AG04450 (cell line): ENCODE measurements around the gene POU2AF1. TPM values are rescaled to one million over a fixed set of nuclear protein-coding genes. Genes with fewer than 3 reads are reported as not detected.

ENCODE experiments used
- CTCF ChIA-PET: fragments of 300-600, 350-600 bp; formaldehyde crosslinking; extraction: SDS; loops from one replicate; lab custom pipeline; 2022; ENCODE audit warnings: antibody characterized with exemption, inconsistent platforms; lab: Charles Lee
- POLR2A ChIA-PET: fragments of 350-600 bp; formaldehyde crosslinking; extraction: SDS; loops from one replicate; lab custom pipeline; 2021; ENCODE audit warnings: antibody characterized with exemption, inconsistent platforms; lab: Yijun Ruan, JAX
- DNase-seq: peaks from one replicate; pipeline ENCODE4 v3.0.0-alpha.2; 2011; ENCODE audit warnings: low read depth, low spot score
- H3K27ac ChIP-seq: one replicate; pipeline ENCODE4 v1.5.1; 2012; ENCODE audit warnings: low read depth, low read length, control low read depth
- H3K27me3 ChIP-seq: one replicate; pipeline ENCODE4 v1.6.0; 2012; ENCODE audit warnings: low read length; ENCODE audit not compliant: control insufficient read depth, insufficient read depth
- H3K4me3 ChIP-seq: 2 replicates; pipeline ENCODE4 v1.5.1; 2011; ENCODE audit warnings: mild to moderate bottlenecking, low read depth, low read length, control low read depth
- H3K9me3 ChIP-seq: 2 replicates; pipeline ENCODE4 v1.5.1; 2012; ENCODE audit warnings: low read length; ENCODE audit not compliant: control insufficient read depth, insufficient read depth
- polyA plus RNA-seq: library from polyadenylated mRNA; depleted of rRNA; stranded (reverse); fragments of >200 nt; gene quantifications from 2 replicates; pipeline ENCODE4 v1.2.3, GENCODE V29; 2011; rRNA removed
- small RNA-seq: library from RNA; depleted of rRNA; stranded (forward); fragments of <200 nt; gene quantifications from one replicate; pipeline ENCODE3, GENCODE V24; 2012; ENCODE audit warnings: low read depth; ENCODE audit not compliant: insufficient read length
- TF ChIP-seq, protein P1 (sequence below): IDR thresholded peaks from 2 replicates; pipeline ENCODE4 v1.5.1; 2011; ENCODE audit warnings: low read depth, low read length, control low read depth, inconsistent platforms

Gene POU2AF1
- polyA plus RNA-seq, 1 experiment: not detected

DNA sequence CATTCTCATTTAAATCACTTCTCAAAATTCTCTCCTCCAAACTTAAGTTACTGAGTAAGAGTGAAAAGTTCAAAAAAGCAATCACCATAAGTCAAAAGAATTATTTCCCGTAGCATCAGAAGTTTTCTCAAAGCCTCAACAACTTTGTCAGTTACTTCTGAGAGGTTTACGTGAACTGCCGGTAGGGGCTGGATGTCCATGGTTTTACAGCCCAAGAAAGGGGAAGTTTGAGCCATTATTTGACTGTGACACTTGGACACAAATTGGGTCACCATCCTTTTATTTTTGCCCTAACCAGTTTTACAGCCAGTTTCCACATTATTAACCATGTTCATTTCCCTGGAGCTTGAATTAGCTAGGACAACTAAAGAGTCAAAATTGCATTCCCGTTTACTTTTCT is 73.2 kb downstream of the POU2AF1 start:
- Histone ChIP-seq H3K27ac (no peak overlapping the region), H3K27me3 (peaks cover 68% of the 10 kb centered on the region), H3K4me3 (no peak overlapping the region), H3K9me3 (no peaks in the 10 kb centered on the region)
- ChIA-PET POLR2A (no interaction called here), CTCF (no interaction called here)
- TF ChIP-seq, protein P1, sequence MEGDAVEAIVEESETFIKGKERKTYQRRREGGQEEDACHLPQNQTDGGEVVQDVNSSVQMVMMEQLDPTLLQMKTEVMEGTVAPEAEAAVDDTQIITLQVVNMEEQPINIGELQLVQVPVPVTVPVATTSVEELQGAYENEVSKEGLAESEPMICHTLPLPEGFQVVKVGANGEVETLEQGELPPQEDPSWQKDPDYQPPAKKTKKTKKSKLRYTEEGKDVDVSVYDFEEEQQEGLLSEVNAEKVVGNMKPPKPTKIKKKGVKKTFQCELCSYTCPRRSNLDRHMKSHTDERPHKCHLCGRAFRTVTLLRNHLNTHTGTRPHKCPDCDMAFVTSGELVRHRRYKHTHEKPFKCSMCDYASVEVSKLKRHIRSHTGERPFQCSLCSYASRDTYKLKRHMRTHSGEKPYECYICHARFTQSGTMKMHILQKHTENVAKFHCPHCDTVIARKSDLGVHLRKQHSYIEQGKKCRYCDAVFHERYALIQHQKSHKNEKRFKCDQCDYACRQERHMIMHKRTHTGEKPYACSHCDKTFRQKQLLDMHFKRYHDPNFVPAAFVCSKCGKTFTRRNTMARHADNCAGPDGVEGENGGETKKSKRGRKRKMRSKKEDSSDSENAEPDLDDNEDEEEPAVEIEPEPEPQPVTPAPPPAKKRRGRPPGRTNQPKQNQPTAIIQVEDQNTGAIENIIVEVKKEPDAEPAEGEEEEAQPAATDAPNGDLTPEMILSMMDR: no peak
- DNase-seq: no peak

DNA sequence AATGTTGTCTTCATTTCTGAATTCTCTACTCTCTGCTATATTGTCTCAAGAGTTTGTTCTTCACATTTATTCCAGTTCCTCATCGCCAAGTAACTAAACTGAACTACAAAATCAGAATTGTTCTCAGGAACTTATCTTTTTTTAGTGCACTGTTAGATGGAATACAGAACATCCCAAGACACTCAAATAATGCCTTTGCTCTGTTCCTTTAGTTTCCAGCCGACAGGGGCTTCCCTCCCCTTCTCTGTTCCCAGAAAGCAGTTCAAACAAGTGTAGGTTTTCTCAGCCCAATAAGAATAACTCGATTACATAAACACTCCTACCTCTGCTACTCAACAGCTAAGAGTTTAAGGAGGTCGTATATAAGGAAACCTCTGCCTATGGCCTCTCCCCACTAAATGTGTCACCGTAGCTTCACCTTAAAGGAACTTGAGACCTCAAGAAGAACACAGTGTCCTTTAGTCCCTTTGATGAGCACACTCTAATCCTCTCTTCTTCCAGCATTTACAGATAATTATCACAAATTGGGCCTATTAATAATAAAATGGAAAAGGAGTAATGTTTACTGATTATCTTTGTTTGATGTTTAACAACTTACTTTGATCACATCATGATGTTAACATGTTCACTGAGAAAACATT is 73.8 kb downstream of the POU2AF1 start:
- Histone ChIP-seq H3K9me3 (no peaks in the 10 kb centered on the region), H3K4me3 (no peak overlapping the region), H3K27ac (no peak overlapping the region), H3K27me3 (peaks cover 70% of the 10 kb centered on the region)
- no peak for DNase-seq
- CTCF ChIA-PET: no interaction called here
- POLR2A ChIA-PET: no interaction called here
- TF ChIP-seq, protein P1: no peak

DNA sequence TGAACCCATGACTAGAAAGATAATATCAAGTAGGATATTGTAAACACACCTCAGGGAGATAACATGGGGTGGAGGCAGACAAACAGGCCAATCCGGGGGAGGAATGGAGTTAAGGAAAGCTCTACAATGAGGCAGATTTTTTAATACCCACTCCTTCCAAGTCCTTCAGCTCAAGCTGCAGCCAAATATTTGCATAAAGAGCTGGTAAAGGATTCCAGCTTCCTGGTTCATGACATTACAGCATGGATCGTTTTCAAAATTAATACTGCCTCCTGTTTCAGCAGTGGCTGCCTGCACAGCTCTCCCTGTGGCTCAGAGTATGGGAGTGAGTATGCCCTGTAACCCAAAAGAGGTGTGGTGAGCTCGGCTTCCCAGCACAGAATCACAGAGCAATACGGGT is 75.6 kb downstream of the POU2AF1 start:
- ChIA-PET POLR2A (no interaction called here), CTCF (no interaction called here)
- Histone ChIP-seq H3K27me3 (peaks cover 70% of the 10 kb centered on the region), H3K4me3 (no peak overlapping the region), H3K9me3 (no peaks in the 10 kb centered on the region), H3K27ac (no peak overlapping the region)
- DNase-seq: no peak
- TF ChIP-seq, protein P1: no peak

DNA sequence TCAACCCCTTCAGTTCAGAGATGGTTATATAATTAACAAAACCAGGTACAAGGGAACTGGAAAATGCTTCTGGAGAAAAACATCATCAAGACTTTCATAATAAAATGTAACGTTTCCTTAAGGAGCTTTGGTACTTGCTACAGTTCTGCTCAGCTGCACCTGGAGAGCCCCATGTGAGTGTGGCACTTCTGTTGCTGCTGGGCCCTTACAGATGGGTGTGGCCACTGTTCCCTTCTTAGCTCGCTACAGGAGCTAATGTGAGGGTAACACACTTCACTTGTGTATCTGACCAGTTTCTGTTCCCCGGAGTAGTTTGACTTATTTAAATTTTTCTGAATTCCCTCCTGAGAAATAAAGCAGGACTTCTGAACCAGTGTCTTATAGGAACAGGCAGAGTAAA is 76.8 kb downstream of the POU2AF1 start:
- POLR2A ChIA-PET: no interaction called here
- TF ChIP-seq, protein P1: no peak
- no peaks in the 10 kb centered on the region for H3K9me3 ChIP-seq
- H3K27ac ChIP-seq: no peak overlapping the region
- no peak overlapping the region for H3K4me3 ChIP-seq
- no peak for DNase-seq
- CTCF ChIA-PET: interaction anchor here (0.6 kb wide), 1 partner anchor 147 kb away, joined by 5 read pairs; no protein-coding TSS in a partner anchor
- H3K27me3 ChIP-seq: peaks cover 61% of the 10 kb centered on the region

Small RNAs within 50 kb of the gene (small RNA-seq; reads per million reads assigned to genes)
- gene MIR4491 (not detected), gene RNU2-60P (not detected)

Other genes starting within 250 kb of the POU2AF1 start
- gene POU2AF2, start 133.6 kb downstream of the POU2AF1 start, polyA plus RNA-seq: not detected in 2 replicates
- gene POU2AF3, start 80.7 kb downstream of the POU2AF1 start, polyA plus RNA-seq: 0.11 TPM in 1 of 2 replicates, not detected in the other
- not detected in 2 replicates for gene BTG4, start 133.1 kb upstream of the POU2AF1 start, polyA plus RNA-seq
- 0.24 and 0.31 TPM in 2 replicates for gene HOATZ, start 135.5 kb upstream of the POU2AF1 start, polyA plus RNA-seq
- gene LAYN, start 161.4 kb upstream of the POU2AF1 start, polyA plus RNA-seq: 110 and 119 TPM in 2 replicates
- gene SIK2, start 223.2 kb upstream of the POU2AF1 start, polyA plus RNA-seq: 23.3 and 23.4 TPM in 2 replicates